Central memory CD8-positive, alpha-beta T cell (primary cell): Measurements from ENCODE around the gene COX7C.
"Not testable (repeated sequence)": the region's sequence is repeated elsewhere in the genome, so short reads cannot be mapped to it uniquely, and the experiment has no call there.

Source experiments
- ATAC-seq: fragments of 150-1000 bp; cut with Tn5 transposase; replicated peaks from 2 replicates; pipeline ENCODE4 v1.10.0; 2022; ENCODE audit warnings: mild to moderate bottlenecking, moderate FRiP score, moderate number of reproducible peaks; ENCODE audit not compliant: poor library complexity, severe bottlenecking; ENCODE audit errors: extremely low read depth
- DNase-seq, 2 donors: peaks; one replicate each; pipeline ENCODE4 v3.0.0; 2021; ENCODE audit warnings: low spot score in 2 of 2
- H3K27ac Mint-ChIP-seq: one replicate; pipeline ENCODE4 v1.8.0; 2022; ENCODE audit warnings: low read depth, mild to moderate bottlenecking, moderate library complexity, mixed read lengths
- H3K27me3 Mint-ChIP-seq: one replicate; pipeline ENCODE4 v1.8.0; 2022; ENCODE audit warnings: mixed read lengths
- H3K36me3 Mint-ChIP-seq: one replicate; pipeline ENCODE4 v1.8.0; 2022; ENCODE audit warnings: mild to moderate bottlenecking, moderate library complexity, mixed read lengths; ENCODE audit not compliant: insufficient read depth
- H3K4me1 Mint-ChIP-seq: one replicate; pipeline ENCODE4 v1.8.0; 2022; ENCODE audit warnings: mixed read lengths
- H3K4me3 Mint-ChIP-seq: one replicate; pipeline ENCODE4 v1.8.0; 2022; ENCODE audit warnings: mild to moderate bottlenecking, moderate library complexity, mixed read lengths
- H3K9me3 Mint-ChIP-seq: one replicate; pipeline ENCODE4 v1.8.0; 2022; ENCODE audit warnings: mixed read lengths

Gene COX7C

GRCh38 chr5:86625148-86625547 lies 7.4 kb downstream of the COX7C start:
- H3K36me3 Mint-ChIP-seq: peaks cover 25% of the 10 kb centered on the region
- no peak overlapping the region for H3K27ac Mint-ChIP-seq
- H3K27me3 Mint-ChIP-seq: peaks cover 30% of the 10 kb centered on the region
- DNase-seq (no peak), ATAC-seq (no peak)
- H3K4me1 Mint-ChIP-seq: peaks cover 3% of the 10 kb centered on the region
- no peak overlapping the region for H3K4me3 Mint-ChIP-seq
- no peaks in the 10 kb centered on the region for H3K9me3 Mint-ChIP-seq

GRCh38 chr5:86626149-86626548 lies 8.4 kb downstream of the COX7C start:
- H3K27me3 Mint-ChIP-seq: peaks cover 40% of the 10 kb centered on the region
- H3K4me1 Mint-ChIP-seq: no peaks in the 10 kb centered on the region
- no peak overlapping the region for H3K27ac Mint-ChIP-seq
- no peak for ATAC-seq
- H3K36me3 Mint-ChIP-seq: peaks cover 18% of the 10 kb centered on the region
- H3K4me3 Mint-ChIP-seq: no peak overlapping the region
- no peaks in the 10 kb centered on the region for H3K9me3 Mint-ChIP-seq
- no peak for DNase-seq

GRCh38 chr5:86631165-86631564 lies 13.4 kb downstream of the COX7C start:
- no peak overlapping the region for H3K27ac Mint-ChIP-seq
- DNase-seq (no peak), ATAC-seq (no peak)
- H3K27me3 Mint-ChIP-seq: peaks cover 59% of the 10 kb centered on the region
- no peak overlapping the region for H3K4me3 Mint-ChIP-seq
- no peaks in the 10 kb centered on the region for H3K9me3 Mint-ChIP-seq
- H3K4me1 Mint-ChIP-seq: no peaks in the 10 kb centered on the region
- peaks cover 2% of the 10 kb centered on the region for H3K36me3 Mint-ChIP-seq

GRCh38 chr5:86640998-86641397 lies 23.3 kb downstream of the COX7C start:
- Mint-ChIP-seq H3K27ac (no peak overlapping the region), H3K9me3 (no peaks in the 10 kb centered on the region), H3K4me1 (no peaks in the 10 kb centered on the region), H3K27me3 (peaks cover 31% of the 10 kb centered on the region), H3K4me3 (no peak overlapping the region), H3K36me3 (no peaks in the 10 kb centered on the region)
- ATAC-seq (no peak), DNase-seq (no peak)

- no peak overlapping the region for H3K27ac Mint-ChIP-seq
- H3K36me3 Mint-ChIP-seq: no peaks in the 10 kb centered on the region
- no peaks in the 10 kb centered on the region for H3K9me3 Mint-ChIP-seq
- H3K4me3 Mint-ChIP-seq: no peak overlapping the region
- H3K27me3 Mint-ChIP-seq: peaks cover 35% of the 10 kb centered on the region
- no peak for DNase-seq
- no peaks in the 10 kb centered on the region for H3K4me1 Mint-ChIP-seq
- ATAC-seq: no peak
Observed at GRCh38 chr5:86644843-86645242, 27.1 kb downstream of the COX7C start.

GRCh38 chr5:86645885-86646284 lies 28.1 kb downstream of the COX7C start:
- Mint-ChIP-seq H3K36me3 (no peaks in the 10 kb centered on the region), H3K9me3 (no peaks in the 10 kb centered on the region), H3K4me1 (no peaks in the 10 kb centered on the region), H3K4me3 (no peak overlapping the region), H3K27ac (no peak overlapping the region), H3K27me3 (peaks cover 35% of the 10 kb centered on the region)
- no peak for DNase-seq
- no peak for ATAC-seq

- DNase-seq (no peak), ATAC-seq (no peak)
- Mint-ChIP-seq H3K4me3 (no peak overlapping the region), H3K27ac (no peak overlapping the region), H3K27me3 (peaks cover 35% of the 10 kb centered on the region), H3K36me3 (no peaks in the 10 kb centered on the region), H3K9me3 (no peaks in the 10 kb centered on the region), H3K4me1 (no peaks in the 10 kb centered on the region)
Observed at GRCh38 chr5:86646671-86647070, 28.9 kb downstream of the COX7C start.

- no peak for ATAC-seq
- Mint-ChIP-seq H3K4me1 (no peaks in the 10 kb centered on the region), H3K27me3 (peaks cover 28% of the 10 kb centered on the region), H3K9me3 (no peaks in the 10 kb centered on the region), H3K4me3 (no peak overlapping the region), H3K27ac (no peak overlapping the region), H3K36me3 (no peaks in the 10 kb centered on the region)
- no peak for DNase-seq
Observed at GRCh38 chr5:86649832-86650505, 32.2 kb downstream of the COX7C start.

GRCh38 chr5:86660771-86661170 lies 43.0 kb downstream of the COX7C start:
- H3K4me1 Mint-ChIP-seq, H3K36me3 Mint-ChIP-seq, DNase-seq, H3K9me3 Mint-ChIP-seq, ATAC-seq, H3K4me3 Mint-ChIP-seq, H3K27ac Mint-ChIP-seq: not testable (repeated sequence)
- H3K27me3 Mint-ChIP-seq: peaks cover 43% of the 10 kb centered on the region

GRCh38 chr5:86664173-86664572 lies 46.4 kb downstream of the COX7C start:
- Mint-ChIP-seq H3K27ac (no peak overlapping the region), H3K4me1 (no peaks in the 10 kb centered on the region), H3K27me3 (peaks cover 43% of the 10 kb centered on the region), H3K36me3 (peaks cover 2% of the 10 kb centered on the region), H3K4me3 (no peak overlapping the region), H3K9me3 (no peaks in the 10 kb centered on the region)
- DNase-seq (no peak), ATAC-seq (no peak)

- Mint-ChIP-seq H3K4me1 (no peaks in the 10 kb centered on the region), H3K36me3 (peaks cover 2% of the 10 kb centered on the region), H3K27me3 (peaks cover 44% of the 10 kb centered on the region), H3K27ac (no peak overlapping the region), H3K9me3 (no peaks in the 10 kb centered on the region), H3K4me3 (peak overlapping the region; percentile 10)
- ATAC-seq: peak; percentile 46
- DNase-seq: peak in 1 of 2 donors; percentile 14
Observed at GRCh38 chr5:86665984-86666760, 48.4 kb downstream of the COX7C start.

GRCh38 chr5:86666981-86667380 lies 49.2 kb downstream of the COX7C start:
- Mint-ChIP-seq H3K27me3 (peaks cover 36% of the 10 kb centered on the region), H3K36me3 (peaks cover 2% of the 10 kb centered on the region), H3K9me3 (no peaks in the 10 kb centered on the region), H3K4me1 (no peaks in the 10 kb centered on the region), H3K4me3 (no peak overlapping the region), H3K27ac (no peak overlapping the region)
- no peak for DNase-seq
- ATAC-seq: no peak
